GM12873 (cell line): Measurements from ENCODE around the gene PTPRR.

ENCODE experiments used
- CTCF ChIP-seq: IDR thresholded peaks from 2 replicates; pipeline ENCODE4 v1.5.1; 2012; ENCODE audit warnings: low read depth, mild to moderate bottlenecking, moderate library complexity, low read length, control low read depth; ENCODE audit not compliant: insufficient read depth; ENCODE audit errors: missing control alignments

The PTPRR gene

GRCh38 chr12:70609739-70610491, 310.6 kb downstream of the PTPRR start:
- TF ChIP-seq CTCF: no peak

GRCh38 chr12:70609203-70609602, 311.3 kb downstream of the PTPRR start:
- TF ChIP-seq CTCF: no peak

GRCh38 chr12:70608184-70608583, 312.4 kb downstream of the PTPRR start:
- TF ChIP-seq CTCF: no peak

DNA sequence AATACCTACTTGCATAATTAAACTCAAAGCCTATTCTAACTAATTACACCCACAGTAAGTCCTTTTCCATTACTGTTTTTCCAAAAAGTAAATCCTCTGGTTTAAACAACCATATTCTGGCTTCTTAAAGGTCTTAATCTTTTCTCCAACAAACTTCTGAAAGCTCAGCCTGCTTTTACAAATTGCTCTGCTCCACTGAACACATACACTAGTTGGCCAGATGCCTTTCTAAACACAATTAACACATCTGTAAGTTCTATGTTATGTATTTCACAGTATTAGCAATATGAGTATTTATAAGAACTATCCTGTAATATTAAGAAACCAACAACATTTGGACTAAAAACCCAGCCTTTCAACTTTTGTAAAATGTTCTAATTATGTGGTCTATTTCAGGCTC, 313.4 kb downstream of the PTPRR start:
- TF ChIP-seq CTCF: no peak

DNA sequence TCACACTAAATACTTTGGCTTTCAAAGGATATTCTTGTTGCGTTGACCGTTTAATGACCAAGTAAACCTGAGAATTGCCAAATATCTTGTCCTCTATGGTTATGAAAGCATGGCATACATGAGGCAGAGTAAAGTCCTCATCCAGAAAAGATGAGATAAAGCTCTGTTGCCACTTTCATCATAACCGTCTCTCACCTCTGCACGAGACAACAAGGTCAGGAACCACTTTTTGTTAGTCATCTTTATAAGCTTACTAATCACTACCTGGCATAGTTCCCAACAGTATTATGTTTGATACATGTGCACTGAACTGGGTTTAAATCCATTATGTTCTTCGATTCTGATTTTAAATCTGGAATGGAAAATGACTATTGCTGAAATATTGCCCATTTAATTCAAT, 314.6 kb downstream of the PTPRR start:
- TF ChIP-seq CTCF: no peak

DNA sequence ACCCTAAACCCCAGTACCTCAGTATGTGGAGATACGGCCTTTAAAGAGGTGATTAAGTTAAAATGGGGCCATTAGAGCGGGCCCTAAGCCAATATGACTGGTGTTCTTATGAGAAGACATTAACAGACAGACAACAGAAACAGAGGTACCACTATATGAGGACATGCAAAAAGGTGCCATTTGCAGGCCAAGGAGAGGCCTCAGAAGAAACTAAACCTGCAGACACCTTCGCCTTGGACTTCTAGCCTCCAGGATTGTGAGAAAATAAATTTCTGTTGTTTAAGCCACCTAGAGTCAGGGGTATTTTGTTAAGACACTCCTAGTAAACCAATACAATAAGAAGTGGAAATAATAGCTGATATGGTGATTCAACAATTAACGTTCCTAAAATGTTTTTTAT, 315.9 kb downstream of the PTPRR start:
- no peak for TF ChIP-seq CTCF

GRCh38 chr12:70603044-70603443, 317.5 kb downstream of the PTPRR start:
- TF ChIP-seq CTCF: no peak
